Brain pericyte (primary cell): ENCODE measurements around the gene GNA15.

Experiments used
- DNase-seq: peaks from one replicate; pipeline ENCODE4 v3.0.0-alpha.2; 2012; ENCODE audit warnings: low read depth, low spot score

Gene GNA15

GRCh38 chr19:3106509-3107141, 29.2 kb upstream of the GNA15 start:
- no peak for DNase-seq

DNA sequence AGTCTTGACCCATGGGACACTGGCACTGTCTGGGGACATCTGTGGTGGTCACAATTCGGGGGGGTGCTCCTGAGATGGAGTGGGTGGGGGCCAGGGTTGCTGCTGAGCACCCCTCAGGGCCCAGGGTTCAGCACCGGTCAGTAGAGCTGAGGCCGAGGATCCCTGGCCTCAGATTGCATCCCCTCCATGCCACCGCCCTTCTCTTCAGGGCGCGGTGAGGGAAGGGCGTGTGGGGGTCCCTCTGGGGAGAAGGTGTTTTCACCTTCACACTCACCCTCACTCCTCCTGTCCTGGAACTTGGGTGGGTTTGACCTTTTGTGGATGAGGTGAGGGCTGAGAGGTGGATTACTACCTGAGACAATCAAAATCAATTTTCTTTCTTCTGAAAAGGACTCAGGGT, 28.2 kb upstream of the GNA15 start:
- no peak for DNase-seq

- DNase-seq = no peak
Observed at GRCh38 chr19:3108775-3109174, 27.1 kb upstream of the GNA15 start.

DNA sequence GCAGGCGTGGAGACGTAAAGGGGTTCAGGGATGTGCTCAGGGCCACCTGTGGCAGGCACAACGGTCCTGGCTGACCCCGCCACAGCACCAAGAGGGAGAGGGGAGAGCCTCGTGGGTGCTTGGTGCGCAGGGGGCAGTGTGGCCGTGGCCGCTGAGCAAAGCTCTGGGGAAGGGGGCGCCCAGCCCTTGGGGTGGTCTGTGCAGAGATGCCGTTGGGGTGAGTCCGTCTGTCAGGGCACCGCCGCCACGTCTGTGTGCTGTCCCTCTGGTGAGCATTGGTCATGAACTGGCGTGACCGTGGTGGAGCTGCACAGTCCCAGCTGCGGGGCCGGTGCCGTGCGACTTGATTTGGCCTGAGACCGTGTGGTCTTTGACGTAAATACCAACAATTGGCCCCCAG, 26.3 kb upstream of the GNA15 start:
- no peak for DNase-seq

GRCh38 chr19:3110126-3110825, 25.6 kb upstream of the GNA15 start:
- no peak for DNase-seq

DNA sequence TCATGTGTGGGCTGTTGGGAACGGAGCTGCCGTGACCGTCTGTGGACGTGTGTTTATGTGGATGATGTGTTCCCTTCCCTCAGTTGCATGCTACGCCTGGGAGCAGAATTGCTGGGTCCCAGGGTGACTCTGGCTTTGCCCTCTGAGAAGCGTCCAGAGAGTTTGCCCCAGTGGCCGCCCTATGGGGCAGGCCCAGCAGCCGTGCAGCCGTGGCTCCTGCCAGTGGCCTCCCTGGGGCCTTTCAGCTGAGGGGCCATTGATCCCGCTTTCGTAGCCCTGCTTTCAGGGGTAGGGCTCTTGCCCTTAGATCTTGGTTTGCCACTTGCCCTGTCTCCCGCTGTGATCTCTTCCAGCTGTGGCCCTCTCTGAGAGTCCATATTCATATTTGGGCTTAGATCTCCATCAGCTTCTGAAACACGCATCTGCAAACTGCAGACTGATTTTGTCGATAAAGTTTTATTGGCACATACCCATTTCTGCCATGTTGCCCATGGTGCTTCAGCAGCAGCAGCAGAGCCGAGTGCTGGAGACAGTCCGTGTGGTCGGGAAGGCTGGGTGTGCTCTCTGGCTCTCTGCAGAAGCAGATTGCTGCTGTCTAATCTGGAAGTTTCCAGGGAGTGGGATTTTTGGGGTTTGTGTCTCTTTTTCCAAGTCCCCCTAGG, 24.1 kb upstream of the GNA15 start:
- no peak for DNase-seq

DNA sequence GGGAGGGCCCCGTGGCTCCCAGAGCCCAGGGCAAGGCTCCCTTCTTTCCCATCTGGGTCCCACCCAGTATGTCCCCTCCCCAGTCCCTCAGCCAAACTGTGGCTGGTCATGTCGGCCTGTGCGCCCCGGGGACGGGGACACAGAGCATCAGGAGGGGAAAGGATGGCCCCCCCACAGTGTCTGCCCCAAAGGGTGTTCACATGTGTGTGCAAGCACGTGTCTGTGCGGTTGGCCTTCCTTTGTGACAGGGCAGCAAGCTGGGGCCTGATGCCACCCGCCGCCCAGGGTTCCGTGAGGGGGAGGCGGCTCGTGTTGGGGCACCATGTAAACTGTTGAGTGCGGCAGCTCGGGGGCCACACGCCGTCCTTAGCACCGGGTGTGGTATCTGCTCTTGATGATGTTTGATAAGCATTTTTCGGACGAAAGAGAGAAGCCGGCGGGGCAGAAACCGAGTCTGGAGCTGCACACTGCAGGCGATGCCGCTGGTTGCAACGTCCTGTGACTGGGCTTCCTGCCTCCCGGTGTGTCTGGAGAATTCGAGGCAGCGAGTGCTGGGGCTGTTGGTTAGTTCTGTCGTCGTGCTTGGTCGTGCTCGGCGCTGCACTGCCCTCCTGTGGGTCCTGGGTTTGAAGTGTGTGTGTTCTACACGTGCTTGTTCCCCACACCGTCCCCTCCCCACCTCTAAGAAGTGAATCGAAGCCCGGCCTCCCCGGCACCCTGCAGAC, 23.3 kb upstream of the GNA15 start:
- no peak for DNase-seq

DNA sequence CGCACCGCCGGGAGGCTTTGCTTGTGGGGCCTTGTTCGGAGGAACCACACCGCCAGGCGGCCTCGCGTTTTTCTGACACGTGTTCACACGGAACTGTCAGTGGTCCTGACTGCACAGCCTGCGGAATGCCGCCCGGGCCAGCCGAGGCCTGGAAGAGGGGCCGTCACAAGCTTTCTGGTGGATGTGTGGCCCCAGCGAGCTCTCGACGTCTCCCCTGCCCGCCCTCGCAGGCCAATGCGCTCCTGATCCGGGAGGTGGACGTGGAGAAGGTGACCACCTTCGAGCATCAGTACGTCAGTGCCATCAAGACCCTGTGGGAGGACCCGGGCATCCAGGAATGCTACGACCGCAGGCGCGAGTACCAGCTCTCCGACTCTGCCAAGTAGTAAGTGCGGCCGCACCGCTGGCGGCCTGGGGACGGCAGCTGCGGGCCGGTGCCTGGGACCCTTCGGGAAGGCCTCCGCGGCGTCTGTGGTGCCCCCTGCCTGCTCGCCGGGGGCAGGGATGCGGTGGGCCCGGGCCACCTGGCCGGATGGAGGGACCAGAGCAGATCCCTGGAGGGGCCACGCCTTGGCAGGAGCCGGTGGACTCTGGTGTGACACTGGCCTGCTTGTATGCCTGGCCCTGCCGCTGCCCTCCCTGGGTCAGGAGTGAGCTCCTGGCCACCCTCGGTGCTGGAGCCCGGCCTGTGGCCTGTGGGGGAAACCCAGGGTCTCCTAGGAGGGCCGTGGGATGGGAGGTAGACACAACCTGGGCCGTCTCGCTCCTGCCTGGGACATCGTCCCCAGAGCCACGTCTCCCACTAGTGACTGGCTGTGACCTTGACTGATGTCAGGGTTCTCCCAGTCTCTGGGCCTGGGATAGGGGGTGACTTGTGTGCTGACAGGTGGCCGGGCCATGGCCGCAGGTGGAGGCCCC, 22.5 kb upstream of the GNA15 start:
- DNase-seq = no peak

DNA sequence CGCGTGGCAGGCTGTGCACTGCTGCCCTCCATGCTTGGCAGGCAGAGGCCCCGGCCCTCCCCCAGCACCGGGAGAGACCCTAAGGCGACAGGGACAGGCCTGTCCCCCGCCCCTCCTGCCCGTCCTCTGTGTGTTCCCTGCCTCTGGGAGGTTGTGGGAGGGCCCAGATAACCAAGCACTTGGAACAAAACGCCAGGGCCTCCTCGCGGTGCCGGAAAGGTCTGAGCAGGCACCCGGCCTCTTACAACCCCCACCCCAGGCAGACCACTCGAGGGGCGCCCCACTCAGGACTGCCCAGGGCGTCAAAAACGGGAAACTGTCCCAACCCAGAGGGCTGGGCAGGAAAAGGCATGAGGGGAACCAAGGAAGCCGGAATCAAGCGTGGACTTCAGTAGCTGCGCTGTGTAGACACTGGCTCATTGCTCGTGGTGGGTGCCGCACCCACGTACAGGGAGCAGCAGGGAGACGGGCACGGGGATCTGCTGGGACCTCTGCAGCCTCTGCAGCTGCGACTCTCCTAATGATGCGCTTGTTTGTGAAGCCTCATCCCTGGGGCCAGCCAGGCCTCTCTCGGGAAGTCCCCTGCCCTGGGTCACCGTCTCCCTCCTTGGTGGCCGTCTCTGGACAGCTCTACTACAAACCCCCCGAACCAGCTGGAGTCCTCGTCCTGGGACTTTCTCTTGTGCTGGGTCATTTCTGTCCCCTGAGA, 21.7 kb upstream of the GNA15 start:
- DNase-seq = no peak

DNA sequence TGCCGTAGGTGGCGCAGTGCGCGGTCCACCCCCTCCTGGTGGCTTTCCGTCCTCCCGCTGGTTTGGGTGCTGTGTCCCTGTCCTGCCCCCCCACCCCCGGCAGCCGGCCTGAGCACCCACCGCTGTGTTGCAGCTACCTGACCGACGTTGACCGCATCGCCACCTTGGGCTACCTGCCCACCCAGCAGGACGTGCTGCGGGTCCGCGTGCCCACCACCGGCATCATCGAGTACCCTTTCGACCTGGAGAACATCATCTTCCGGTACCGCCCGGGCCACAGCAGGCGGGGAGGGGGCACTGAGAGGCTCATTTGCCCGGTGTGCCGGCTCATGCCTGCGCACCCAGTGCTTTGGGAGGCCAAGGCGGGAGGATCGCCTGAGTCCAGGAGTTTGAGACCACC, 21.0 kb upstream of the GNA15 start:
- DNase-seq = no peak

- DNase-seq = no peak
Observed at GRCh38 chr19:3115411-3115810, 20.4 kb upstream of the GNA15 start.

- DNase-seq = no peak
Observed at GRCh38 chr19:3115916-3116602, 19.8 kb upstream of the GNA15 start.

GRCh38 chr19:3116621-3117020, 19.2 kb upstream of the GNA15 start:
- no peak for DNase-seq

DNA sequence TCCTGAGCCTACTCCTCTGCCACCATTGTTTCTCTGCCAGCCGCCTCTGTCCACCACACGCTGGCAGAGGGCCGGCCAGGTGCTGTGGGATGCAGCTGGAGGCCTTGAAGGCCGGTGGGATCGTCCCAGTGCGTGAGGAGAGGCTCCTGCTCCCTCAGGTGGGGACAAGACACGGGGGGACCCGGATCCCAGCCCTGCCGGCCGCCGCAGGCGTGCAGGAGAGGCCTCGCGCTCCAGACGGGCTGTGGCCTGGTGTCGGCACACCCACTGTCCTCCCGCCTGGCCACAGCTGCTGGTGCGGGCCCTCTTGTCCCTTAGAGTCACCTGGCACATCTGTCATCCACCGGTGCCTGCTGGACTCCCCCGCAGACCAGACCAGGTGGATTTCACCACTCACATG, 18.1 kb upstream of the GNA15 start:
- DNase-seq = no peak

GRCh38 chr19:3118232-3119070, 17.4 kb upstream of the GNA15 start:
- no peak for DNase-seq

- no peak for DNase-seq
Observed at GRCh38 chr19:3119071-3119595, 16.7 kb upstream of the GNA15 start.

- DNase-seq = no peak
Observed at GRCh38 chr19:3119693-3120380, 16.0 kb upstream of the GNA15 start.

DNA sequence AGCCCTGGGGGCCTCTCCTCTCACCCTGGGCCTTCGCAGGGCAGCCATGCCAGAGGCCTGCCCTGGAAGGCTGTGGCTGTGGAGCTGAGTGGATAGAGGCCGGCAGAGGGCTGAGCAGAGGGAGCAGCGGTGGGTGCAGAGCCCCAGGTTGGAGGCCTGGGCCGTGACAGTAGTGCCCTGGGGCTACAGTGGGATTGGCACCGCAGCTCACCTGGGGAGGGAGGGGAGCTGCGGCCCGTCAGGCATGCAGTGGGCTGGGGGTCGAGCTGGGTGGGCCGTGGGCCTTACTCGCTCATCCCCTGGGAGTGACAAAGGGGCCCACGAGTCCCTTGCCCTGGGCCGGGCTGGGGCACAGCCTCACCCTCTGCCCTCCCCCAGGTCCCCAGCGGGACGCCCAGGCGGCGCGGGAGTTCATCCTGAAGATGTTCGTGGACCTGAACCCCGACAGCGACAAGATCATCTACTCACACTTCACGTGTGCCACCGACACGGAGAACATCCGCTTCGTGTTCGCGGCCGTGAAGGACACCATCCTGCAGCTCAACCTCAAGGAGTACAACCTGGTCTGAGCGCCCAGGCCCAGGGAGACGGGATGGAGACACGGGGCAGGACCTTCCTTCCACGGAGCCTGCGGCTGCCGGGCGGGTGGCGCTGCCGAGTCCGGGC, 15.1 kb upstream of the GNA15 start:
- no peak for DNase-seq
